Upper lobe of right lung (tissue), 1 donor: ENCODE data around the gene RSBN1. TPM values are rescaled to one million over a fixed set of nuclear protein-coding genes. Genes with fewer than 3 reads are reported as not detected.

Experiments used
- ATAC-seq: fragments of 200-7000 bp; cut with Tn5 transposase; one replicate; pipeline ENCODE4 v1.9.1; 2020; ENCODE audit warnings: mild to moderate bottlenecking, moderate library complexity
- DNase-seq: peaks from one replicate; pipeline ENCODE4 v3.0.0-alpha.2; 2020
- H3K27ac ChIP-seq: fragments of 200-600 bp; one replicate; pipeline ENCODE4 v1.8.0; 2022
- H3K27me3 ChIP-seq: fragments of 200-600 bp; one replicate; pipeline ENCODE4 v1.8.0; 2022; ENCODE audit warnings: mild to moderate bottlenecking
- H3K36me3 ChIP-seq: fragments of 200-600 bp; one replicate; pipeline ENCODE4 v1.8.0; 2022
- H3K4me1 ChIP-seq: fragments of 200-600 bp; one replicate; pipeline ENCODE4 v1.8.0; 2022
- H3K4me3 ChIP-seq: fragments of 200-600 bp; one replicate; pipeline ENCODE4 v1.8.0; 2022; ENCODE audit warnings: mild to moderate bottlenecking
- H3K9me3 ChIP-seq: fragments of 200-600 bp; one replicate; pipeline ENCODE4 v1.8.0; 2022
- CTCF ChIP-seq: fragments of 200-600 bp; IDR thresholded peaks from one replicate; pipeline ENCODE4 v1.8.0; 2022; ENCODE audit warnings: antibody characterized with exemption
- intact Hi-C: fragments of 100-400 bp; cut with DNase I; formaldehyde crosslinking; loops from one replicate; pipeline ENCODE4 v1.11.0; 2022
- total RNA-seq: library from RNA; stranded (reverse); fragmentation: NEBNext Ultra II Directional; extraction: Animal tissue kit (Norgen Biotek cat#: 25700); gene quantifications from one replicate; pipeline ENCODE4 v1.2.1, GENCODE V29; 2021
- donor health status: DM: no; HTN: yes; CAD: no; lungs with severe emphysema.

Gene RSBN1
- total RNA-seq, 1 donor from 2014 or later: 23.2 TPM

GRCh38 chr1:113792986-113793385 is 19.3 kb downstream of the RSBN1 start:
- Histone ChIP-seq H3K9me3 (no peaks in the 10 kb centered on the region), H3K36me3 (peaks cover 28% of the 10 kb centered on the region), H3K4me1 (peaks cover 13% of the 10 kb centered on the region), H3K27ac (no peak overlapping the region), H3K4me3 (no peak overlapping the region), H3K27me3 (no peaks in the 10 kb centered on the region)
- no peak for TF ChIP-seq CTCF
- ATAC-seq: no peak
- no peak for DNase-seq
- intact Hi-C loops: no loop called here

GRCh38 chr1:113792471-113792870 is 19.8 kb downstream of the RSBN1 start:
- intact Hi-C loops: no loop called here
- ATAC-seq (no peak), DNase-seq (no peak)
- Histone ChIP-seq H3K27me3 (no peaks in the 10 kb centered on the region), H3K4me1 (peaks cover 13% of the 10 kb centered on the region), H3K4me3 (no peak overlapping the region), H3K9me3 (no peaks in the 10 kb centered on the region), H3K27ac (no peak overlapping the region), H3K36me3 (peaks cover 25% of the 10 kb centered on the region)
- TF ChIP-seq CTCF: no peak

GRCh38 chr1:113788802-113789201 is 23.5 kb downstream of the RSBN1 start:
- Histone ChIP-seq H3K36me3 (peaks cover 4% of the 10 kb centered on the region), H3K27ac (no peak overlapping the region), H3K27me3 (no peaks in the 10 kb centered on the region), H3K4me1 (peaks cover 25% of the 10 kb centered on the region), H3K4me3 (no peak overlapping the region), H3K9me3 (no peaks in the 10 kb centered on the region)
- DNase-seq: no peak
- ATAC-seq: no peak
- TF ChIP-seq CTCF: no peak
- intact Hi-C loops: no loop called here

DNA sequence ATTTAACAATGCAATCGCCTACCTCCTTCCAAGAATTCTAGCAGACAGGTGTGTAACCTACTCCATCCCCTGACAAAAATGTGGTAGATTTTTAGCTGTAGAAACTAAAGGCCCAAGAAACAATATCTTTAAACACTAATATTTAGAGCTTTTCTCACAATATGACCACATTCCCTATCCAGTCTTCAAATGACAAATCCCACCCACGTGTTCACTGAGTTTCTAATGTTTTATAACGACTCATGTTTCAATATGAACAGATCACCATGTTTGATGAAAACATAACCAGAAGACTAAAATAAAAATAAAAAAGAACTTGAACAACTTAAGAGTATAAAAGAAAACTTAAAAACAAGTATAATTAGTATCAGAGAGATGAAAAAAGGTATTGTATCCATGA is 24.6 kb downstream of the RSBN1 start:
- ATAC-seq (no peak), DNase-seq (no peak)
- no peaks in the 10 kb centered on the region for H3K9me3 ChIP-seq
- no peak overlapping the region for H3K27ac ChIP-seq
- no peak for TF ChIP-seq CTCF
- no peak overlapping the region for H3K4me3 ChIP-seq
- intact Hi-C loops: no loop called here
- no peaks in the 10 kb centered on the region for H3K27me3 ChIP-seq
- H3K4me1 ChIP-seq: peaks cover 26% of the 10 kb centered on the region
- peaks cover 4% of the 10 kb centered on the region for H3K36me3 ChIP-seq

GRCh38 chr1:113786069-113786468 is 26.2 kb downstream of the RSBN1 start:
- intact Hi-C loops: no loop called here
- peaks cover 39% of the 10 kb centered on the region for H3K4me1 ChIP-seq

More at GRCh38 chr1:113786069-113786468, 26.2 kb downstream of the RSBN1 start:
- Histone ChIP-seq H3K4me3 (no peak overlapping the region), H3K27me3 (no peaks in the 10 kb centered on the region), H3K36me3 (no peaks in the 10 kb centered on the region), H3K9me3 (no peaks in the 10 kb centered on the region), H3K27ac (no peak overlapping the region)
- TF ChIP-seq CTCF: no peak
- ATAC-seq (no peak), DNase-seq (no peak)
